GM12878 (cell line): ENCODE results near the gene SUSD5. TPM values are rescaled to one million over a fixed set of nuclear protein-coding genes. Genes with fewer than 3 reads are reported as not detected.

Experiments used
- ATAC-seq: fragments of 200-7000 bp; cut with Tn5 transposase; 3 replicates; pipeline ENCODE4 v1.9.1; 2020; ENCODE audit warnings: mild to moderate bottlenecking, moderate library complexity
- BruUV-seq: library from RNA; stranded (reverse); fragments of 400-500 nt; replicated peaks from 2 replicates; lab custom pipeline; 2021; lab: Mats Ljungman, UMichigan
- CTCF ChIA-PET: fragments of 300-600 bp; sonication (Branson Sonifier 250); formaldehyde crosslinking; extraction: SDS; loops from one replicate; lab custom pipeline; 2021; ENCODE audit warnings: inconsistent platforms; lab: Yijun Ruan, JAX
- POLR2A ChIA-PET: fragments of 350-600 bp; formaldehyde crosslinking; extraction: SDS; loops from one replicate; lab custom pipeline; 2021; ENCODE audit warnings: inconsistent platforms; lab: Charles Lee
- RAD21 ChIA-PET: fragments of 300-600 bp; sonication (Branson Sonifier 250); formaldehyde crosslinking; loops from one replicate; lab custom pipeline; 2023; ENCODE audit warnings: antibody characterized with exemption; ENCODE audit not compliant: unreplicated experiment; lab: Charles Lee
- SMC1A ChIA-PET: fragments of 300-600 bp; sonication (Branson Sonifier 250); formaldehyde crosslinking; loops from one replicate; lab custom pipeline; 2023; ENCODE audit not compliant: unreplicated experiment, uncharacterized antibody; lab: Charles Lee
- DNase-seq: peaks from one replicate; pipeline ENCODE4 v3.0.0-alpha.2; 2011; ENCODE audit warnings: low read depth, low spot score
- FAIRE-seq: peaks from 3 replicates; lab custom pipeline; 2011; peaks lifted over from hg19 to GRCh38; lab: Jason Lieb, UNC
- H2AFZ ChIP-seq: 2 replicates; pipeline ENCODE4 v1.6.0; 2011; ENCODE audit warnings: low read depth, low read length, control low read depth; ENCODE audit not compliant: control insufficient read depth
- H3K27ac ChIP-seq: 2 replicates; pipeline ENCODE4 v1.5.1; 2011; ENCODE audit warnings: control low read depth; ENCODE audit not compliant: control insufficient read depth, insufficient read depth
- H3K27me3 ChIP-seq, 2 experiments: replicated peaks in 1 of 2; 2 replicates each; pipeline versions ENCODE4 v1.6.0 to v1.6.1; 2011; ENCODE audit warnings: low read length in 1 of 2; ENCODE audit not compliant: control insufficient read depth in 2 of 2, insufficient read depth in 2 of 2
- H3K36me3 ChIP-seq, 2 experiments: 2 replicates each; pipeline ENCODE4 v1.5.1; 2011; ENCODE audit warnings: low read length in 1 of 2; ENCODE audit not compliant: control insufficient read depth in 2 of 2, insufficient read depth in 2 of 2
- H3K4me1 ChIP-seq: 2 replicates; pipeline ENCODE4 v1.6.1; 2011; ENCODE audit warnings: mild to moderate bottlenecking, low read length, moderate library complexity, mixed read lengths; ENCODE audit not compliant: control insufficient read depth, insufficient read depth
- H3K4me2 ChIP-seq: 2 replicates; pipeline ENCODE4 v1.6.0; 2011; ENCODE audit warnings: control low read depth; ENCODE audit not compliant: control insufficient read depth, insufficient read depth
- H3K4me3 ChIP-seq: fragments of 200-600 bp; sonication (generic); 2 replicates; pipeline ENCODE4 v1.5.1; 2016
- H3K79me2 ChIP-seq: 2 replicates; pipeline ENCODE4 v1.6.0; 2011; ENCODE audit warnings: low read length; ENCODE audit not compliant: control insufficient read depth, insufficient read depth
- H3K9ac ChIP-seq: 2 replicates; pipeline ENCODE4 v1.8.0; 2011; ENCODE audit warnings: low read length, control low read depth, mixed read lengths; ENCODE audit not compliant: control insufficient read depth, insufficient read depth
- H3K9me3 ChIP-seq: replicated peaks from 3 replicates; pipeline ENCODE4 v1.5.1; 2011; ENCODE audit warnings: mild to moderate bottlenecking, low read length; ENCODE audit not compliant: control insufficient read depth, insufficient read depth
- H4K20me1 ChIP-seq: 2 replicates; pipeline ENCODE4 v1.6.0; 2011; ENCODE audit not compliant: control insufficient read depth, insufficient read depth
- ASH2L ChIP-seq: fragments of 300-600, 200-600 bp; sonication (generic); IDR thresholded peaks from 2 replicates; pipeline ENCODE4 v1.6.1; 2017; ENCODE audit warnings: low read depth, mild to moderate bottlenecking, borderline replicate concordance
- BACH1 ChIP-seq: fragments of 450-650 bp; IDR thresholded peaks from 2 replicates; pipeline ENCODE4 v1.6.1; 2017; ENCODE audit warnings: mild to moderate bottlenecking, borderline replicate concordance
- BMI1 ChIP-seq: fragments of 450-650 bp; IDR thresholded peaks from 2 replicates; pipeline ENCODE4 v1.6.1; 2016; ENCODE audit warnings: mild to moderate bottlenecking, moderate library complexity, borderline replicate concordance
- E2F8 ChIP-seq: fragments of 450-650 bp; IDR thresholded peaks from 2 replicates; pipeline ENCODE4 v1.6.1; 2018; ENCODE audit warnings: mild to moderate bottlenecking, low read depth, moderate library complexity; ENCODE audit not compliant: partially characterized antibody
- EGR1 ChIP-seq, 2 experiments: IDR thresholded peaks; 1 replicate in 1 of 2; 2 replicates in 1 of 2; pipeline ENCODE4 v1.6.1; 2011 to 2012; ENCODE audit warnings: low read depth in 2 of 2, low read length in 2 of 2, borderline replicate concordance in 1 of 2, mild to moderate bottlenecking in 1 of 2, moderate library complexity in 1 of 2
- FOXM1 ChIP-seq: IDR thresholded peaks from 2 replicates; pipeline ENCODE4 v1.6.1; 2012; ENCODE audit warnings: low read depth, mild to moderate bottlenecking, inconsistent platforms, low read length, moderate library complexity
- LARP7 ChIP-seq: fragments of 450-650 bp; IDR thresholded peaks from 2 replicates; pipeline ENCODE4 v1.6.1; 2017; ENCODE audit warnings: mild to moderate bottlenecking
- NFIC ChIP-seq: IDR thresholded peaks from 2 replicates; pipeline ENCODE4 v1.6.1; 2012; ENCODE audit warnings: low read depth, mild to moderate bottlenecking, inconsistent platforms, low read length, moderate library complexity
- NKRF ChIP-seq: fragments of 450-650 bp; conservative IDR thresholded peaks from 2 replicates; pipeline ENCODE4 v1.6.1; 2017; ENCODE audit warnings: mild to moderate bottlenecking, moderate library complexity
- NR2C2 ChIP-seq: IDR thresholded peaks from 2 replicates; pipeline ENCODE4 v1.6.1; 2011; ENCODE audit warnings: borderline replicate concordance, low read depth; ENCODE audit not compliant: control insufficient read depth, insufficient read length
- NR2F1 ChIP-seq: fragments of 450-650 bp; conservative IDR thresholded peaks from 2 replicates; pipeline ENCODE4 v1.6.1; 2017; ENCODE audit warnings: mild to moderate bottlenecking
- SIX5 ChIP-seq: IDR thresholded peaks from 2 replicates; pipeline ENCODE4 v1.6.1; 2011; ENCODE audit warnings: mild to moderate bottlenecking, low read depth, low read length, moderate library complexity; ENCODE audit not compliant: severe bottlenecking
- ZNF207 ChIP-seq: fragments of 450-650 bp; IDR thresholded peaks from 2 replicates; pipeline ENCODE4 v1.6.1; 2014; ENCODE audit warnings: antibody characterized with exemption, mild to moderate bottlenecking, borderline replicate concordance
- ZNF622 ChIP-seq: fragments of 450-650 bp; IDR thresholded peaks from 2 replicates; pipeline ENCODE4 v1.6.1; 2017; ENCODE audit warnings: mild to moderate bottlenecking, inconsistent platforms
- WGBS: methylation state at CpG from one replicate; pipeline ENCODE4 v1.1.6; 2016; ENCODE audit warnings: low lambda C conversion rate; ENCODE audit not compliant: insufficient replicate concordance, insufficient coverage; ENCODE audit errors: missing lambda C conversion rate; 5-methylcytosine and 5-hydroxymethylcytosine counted together
- in situ Hi-C: fragments of 300-500 bp; cut with MboI; formaldehyde crosslinking; loops from 9 replicates; pipeline ENCODE4 v1.14.3; 2018; ENCODE audit warnings: mixed read lengths
- intact Hi-C: fragments of 100-400 bp; cut with micrococcal nuclease; formaldehyde crosslinking; loops from one replicate; pipeline ENCODE4 v1.14.2; 2022; ENCODE audit not compliant: unreplicated experiment
- polyA plus RNA-seq, 11 experiments: library from polyadenylated mRNA; depleted of rRNA in 4 of 11; unstranded in 6 of 11; stranded (reverse) in 5 of 11; fragments of >200 nt; fragmentation: Nextera tagmentation in 4 of 11; fragmentation: Illumina TruSeq in 1 of 11; extraction: Ambion mirVana in 4 of 11; extraction: Trizol in 1 of 11; gene quantifications; 1 replicate in 1 of 11; 2 replicates in 10 of 11; pipeline versions ENCODE4 v1.2.1 to v1.2.3, GENCODE V29; 2011 to 2016; ENCODE audit warnings: inconsistent platforms in 2 of 11, missing spikeins in 2 of 11, low read depth in 1 of 11
- total RNA-seq, 4 experiments: library from RNA; depleted of rRNA in 3 of 4; stranded (reverse); fragments of >200 nt in 3 of 4; fragmentation: Illumina TruSeq in 1 of 4; extraction: Trizol in 1 of 4; gene quantifications; 2 replicates each; pipeline versions ENCODE4 v1.2.1 to v1.2.3, GENCODE V29; 2013 to 2021

Gene SUSD5
- total and polyA plus RNA-seq, 10 of the 15 experiments (the other 5 are each of a cell fraction or from before 2014, with no cell fraction given), result 0.01 to 0.05 (median 0.03) TPM; not detected in 4

- no peak for TF ChIP-seq ZNF207
- TF ChIP-seq E2F8, result no peak
- TF ChIP-seq, all 136 proteins: peak for 0
Observed at GRCh38 chr3:33173672-33174071, 44.9 kb downstream of the SUSD5 start (continued).

DNA sequence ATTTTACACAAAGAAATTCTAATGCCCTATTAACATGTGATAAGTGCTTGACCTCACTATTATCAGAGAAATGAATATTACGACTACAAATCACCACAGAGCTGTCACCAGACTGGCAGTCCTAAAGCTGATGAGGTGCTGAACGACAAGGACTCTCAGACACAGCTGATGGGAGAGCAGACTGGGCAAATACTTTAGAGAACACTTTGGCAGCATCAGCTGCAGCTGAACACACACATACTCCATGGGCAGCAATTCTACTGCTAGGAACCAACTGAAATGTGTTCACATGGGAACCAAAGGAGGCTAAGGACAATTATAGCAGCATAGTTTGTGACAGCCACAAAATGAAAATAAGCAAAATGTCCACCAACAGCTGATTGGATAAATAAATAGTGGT is 45.5 kb downstream of the SUSD5 start:
- RAD21 ChIA-PET, result no interaction called here
- BruUV-seq, result no TSS peak
- no peaks in the 10 kb centered on the region for H3K9me3 ChIP-seq
- H3K27ac ChIP-seq, result no peak overlapping the region
- POLR2A ChIA-PET, result no interaction called here
- CTCF ChIA-PET, result no interaction called here
- intact Hi-C loops (no loop called here), in situ Hi-C loops (no loop called here)
- no peak for FAIRE-seq
- WGBS, result 0% methylated on average over 2 of the region's 2 CpGs
- no peak for DNase-seq
- no peak overlapping the region for H3K9ac ChIP-seq
- H3K36me3 ChIP-seq, result no peaks in the 10 kb centered on the region
- SMC1A ChIA-PET, result interaction anchor here (0.6 kb wide), 1 partner anchor 13 kb away, joined by 3 read pairs; no protein-coding TSS in a partner anchor
- H3K79me2 ChIP-seq, result no peaks in the 10 kb centered on the region
- no peak overlapping the region for H3K4me3 ChIP-seq
- H2AFZ ChIP-seq, result no peak overlapping the region
- H3K27me3 ChIP-seq, result no peaks in the 10 kb centered on the region
- H3K4me2 ChIP-seq, result no peak overlapping the region
- H3K4me1 ChIP-seq, result no peaks in the 10 kb centered on the region
- TF ChIP-seq NKRF (no peak), FOXM1 (no peak), NFIC (no peak), ZNF622 (no peak), EGR1 (IDR thresholded peaks at IDR 0.05; ENCODE audit: borderline replicate concordance in 1 of 2, low read depth in 2 of 2, low read length in 2 of 2) (no peak), SIX5 (no peak), ASH2L (no peak), NR2C2 (no peak), NR2F1 (no peak), BACH1 (no peak), BMI1 (no peak), LARP7 (no peak)
- ATAC-seq, result no peak
- no peaks in the 10 kb centered on the region for H4K20me1 ChIP-seq
